Measurements from ENCODE around the gene DGKD.
A peak's percentile ranks its signal among the peaks of the same experiment; 100 is the strongest.
"Not testable (repeated sequence)": the region's sequence is repeated elsewhere in the genome, so short reads cannot be mapped to it uniquely, and the experiment has no call there.

DGKD gene, protein sequence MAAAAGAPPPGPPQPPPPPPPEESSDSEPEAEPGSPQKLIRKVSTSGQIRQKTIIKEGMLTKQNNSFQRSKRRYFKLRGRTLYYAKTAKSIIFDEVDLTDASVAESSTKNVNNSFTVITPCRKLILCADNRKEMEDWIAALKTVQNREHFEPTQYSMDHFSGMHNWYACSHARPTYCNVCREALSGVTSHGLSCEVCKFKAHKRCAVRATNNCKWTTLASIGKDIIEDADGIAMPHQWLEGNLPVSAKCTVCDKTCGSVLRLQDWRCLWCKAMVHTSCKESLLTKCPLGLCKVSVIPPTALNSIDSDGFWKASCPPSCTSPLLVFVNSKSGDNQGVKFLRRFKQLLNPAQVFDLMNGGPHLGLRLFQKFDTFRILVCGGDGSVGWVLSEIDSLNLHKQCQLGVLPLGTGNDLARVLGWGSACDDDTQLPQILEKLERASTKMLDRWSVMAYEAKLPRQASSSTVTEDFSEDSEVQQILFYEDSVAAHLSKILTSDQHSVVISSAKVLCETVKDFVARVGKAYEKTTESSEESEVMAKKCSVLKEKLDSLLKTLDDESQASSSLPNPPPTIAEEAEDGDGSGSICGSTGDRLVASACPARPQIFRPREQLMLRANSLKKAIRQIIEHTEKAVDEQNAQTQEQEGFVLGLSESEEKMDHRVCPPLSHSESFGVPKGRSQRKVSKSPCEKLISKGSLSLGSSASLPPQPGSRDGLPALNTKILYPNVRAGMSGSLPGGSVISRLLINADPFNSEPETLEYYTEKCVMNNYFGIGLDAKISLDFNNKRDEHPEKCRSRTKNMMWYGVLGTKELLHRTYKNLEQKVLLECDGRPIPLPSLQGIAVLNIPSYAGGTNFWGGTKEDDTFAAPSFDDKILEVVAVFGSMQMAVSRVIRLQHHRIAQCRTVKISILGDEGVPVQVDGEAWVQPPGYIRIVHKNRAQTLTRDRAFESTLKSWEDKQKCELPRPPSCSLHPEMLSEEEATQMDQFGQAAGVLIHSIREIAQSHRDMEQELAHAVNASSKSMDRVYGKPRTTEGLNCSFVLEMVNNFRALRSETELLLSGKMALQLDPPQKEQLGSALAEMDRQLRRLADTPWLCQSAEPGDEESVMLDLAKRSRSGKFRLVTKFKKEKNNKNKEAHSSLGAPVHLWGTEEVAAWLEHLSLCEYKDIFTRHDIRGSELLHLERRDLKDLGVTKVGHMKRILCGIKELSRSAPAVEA

DNA sequence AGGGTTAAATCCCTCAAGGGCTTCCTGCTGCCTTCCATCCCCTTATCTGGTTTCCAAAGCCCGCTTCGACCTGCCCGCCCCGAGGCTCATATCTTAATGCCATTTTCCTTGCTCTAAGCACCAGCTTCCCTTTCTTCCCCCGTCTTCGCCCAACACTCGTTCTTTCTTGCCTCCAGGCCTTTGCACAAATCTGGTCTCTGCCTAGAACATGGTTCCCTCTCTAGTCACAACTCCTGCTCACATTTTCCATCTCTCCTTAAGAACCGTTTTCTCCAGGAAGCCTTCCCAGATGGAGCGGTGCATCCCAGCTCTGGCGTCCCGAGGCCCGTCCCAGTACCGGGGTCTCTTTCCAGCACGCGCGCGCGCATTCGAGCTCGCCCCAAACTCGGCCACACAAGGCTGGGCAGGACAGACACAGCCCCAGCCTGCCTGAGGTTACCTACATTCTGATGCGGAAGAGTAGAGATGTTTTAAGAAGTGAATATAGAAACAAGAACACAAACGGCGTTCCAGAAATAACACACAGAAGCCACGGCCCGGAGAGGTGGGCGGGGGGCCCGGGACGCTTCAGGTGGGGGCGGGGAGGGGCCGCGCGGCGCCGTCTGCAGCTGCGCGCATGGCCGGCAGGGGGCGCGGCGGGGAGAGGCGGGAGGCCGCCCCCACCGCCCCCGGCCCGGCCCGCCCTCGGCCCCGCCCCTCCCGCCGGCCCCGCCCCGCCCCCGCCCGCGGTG lies at the start of gene DGKD:
Gene DGKD (plus strand): TSS at position 726 of the 731 bp plus-strand sequence. CDS start 25 bp downstream, outside the sequence.
- DNase-seq (ENCODE audit: low read depth): peak; percentile 55

DNA sequence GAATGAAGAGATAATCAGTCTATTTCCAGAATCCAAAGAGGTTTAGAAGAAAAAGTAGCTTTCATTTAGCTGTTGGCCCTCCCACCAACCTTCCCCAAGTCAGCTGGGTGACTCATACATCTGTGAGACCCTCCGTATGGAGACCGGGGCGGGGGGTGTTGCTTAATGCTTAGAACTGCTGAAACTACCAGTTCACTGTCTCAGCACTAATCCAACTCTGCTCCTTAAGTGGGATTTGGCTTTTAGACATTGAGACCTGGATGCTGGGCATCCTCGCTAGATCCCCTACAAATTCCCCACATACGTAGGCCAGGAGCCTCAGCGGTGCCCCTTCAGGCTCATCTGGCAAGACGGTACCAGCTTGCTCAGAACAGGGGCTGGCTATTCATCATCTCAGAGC lies 46.7 kb upstream of the DGKD start, which contains the start of gene SAG:
Gene SAG (plus strand): TSS at position 252 of the 400 bp plus-strand sequence. CDS start 1,374 bp downstream, outside the sequence.
- no peak for DNase-seq (ENCODE audit: low read depth)

DNA sequence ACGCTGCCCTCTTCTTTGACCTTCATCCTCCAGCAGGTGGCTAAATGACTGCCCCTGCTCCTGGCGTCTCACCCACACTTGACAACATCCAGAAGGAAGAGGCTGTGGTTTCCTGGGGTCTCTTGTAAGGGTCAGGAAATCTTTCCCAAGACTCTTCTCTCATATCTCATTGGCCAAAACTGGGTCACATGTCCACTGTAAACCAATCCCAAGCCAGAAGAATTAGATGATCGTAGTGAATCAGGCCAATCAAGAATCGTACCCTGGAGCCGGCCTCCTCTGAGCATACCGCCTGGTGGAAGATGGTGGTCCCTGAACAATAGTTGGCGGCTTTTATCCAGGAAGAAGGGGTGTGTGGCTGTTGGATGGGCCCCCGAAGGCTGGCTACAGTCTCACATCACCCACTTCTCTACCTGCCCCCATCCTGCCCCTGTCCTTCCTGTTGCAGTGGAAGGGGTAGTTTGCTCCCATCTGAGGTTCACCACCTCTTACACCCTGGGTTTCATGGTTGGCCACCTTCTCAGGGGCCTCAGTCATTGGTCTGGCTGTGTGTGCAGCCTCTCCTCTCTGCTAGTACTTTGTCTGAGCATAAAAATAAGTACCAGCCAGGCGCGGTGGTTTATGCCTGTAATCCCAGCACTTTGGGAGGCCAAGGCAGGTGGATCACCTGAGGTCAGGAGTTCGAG lies 42.9 kb upstream of the DGKD start:
- DNase-seq (ENCODE audit: low read depth): no peak

DNA sequence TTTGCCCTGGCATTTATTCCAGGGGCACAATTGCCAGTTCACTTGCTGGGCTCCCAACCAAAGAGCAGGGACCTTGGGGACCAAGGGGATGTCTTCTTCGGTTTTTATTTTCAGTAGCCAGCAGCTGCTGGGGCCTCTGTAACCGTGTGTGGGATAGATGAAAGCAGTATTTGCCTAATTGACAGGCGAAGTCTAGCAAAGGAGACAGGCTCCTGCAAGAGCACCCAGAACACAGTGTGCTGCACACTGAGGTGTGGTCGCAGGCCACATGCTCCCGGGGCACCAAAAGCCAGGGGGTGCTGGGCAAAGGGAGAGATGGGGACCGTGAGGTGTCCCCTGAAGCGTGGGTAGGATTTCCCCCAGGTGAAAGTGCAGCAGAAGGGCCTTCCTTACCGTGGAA lies 41.4 kb upstream of the DGKD start:
- DNase-seq (ENCODE audit: low read depth): no peak

DNA sequence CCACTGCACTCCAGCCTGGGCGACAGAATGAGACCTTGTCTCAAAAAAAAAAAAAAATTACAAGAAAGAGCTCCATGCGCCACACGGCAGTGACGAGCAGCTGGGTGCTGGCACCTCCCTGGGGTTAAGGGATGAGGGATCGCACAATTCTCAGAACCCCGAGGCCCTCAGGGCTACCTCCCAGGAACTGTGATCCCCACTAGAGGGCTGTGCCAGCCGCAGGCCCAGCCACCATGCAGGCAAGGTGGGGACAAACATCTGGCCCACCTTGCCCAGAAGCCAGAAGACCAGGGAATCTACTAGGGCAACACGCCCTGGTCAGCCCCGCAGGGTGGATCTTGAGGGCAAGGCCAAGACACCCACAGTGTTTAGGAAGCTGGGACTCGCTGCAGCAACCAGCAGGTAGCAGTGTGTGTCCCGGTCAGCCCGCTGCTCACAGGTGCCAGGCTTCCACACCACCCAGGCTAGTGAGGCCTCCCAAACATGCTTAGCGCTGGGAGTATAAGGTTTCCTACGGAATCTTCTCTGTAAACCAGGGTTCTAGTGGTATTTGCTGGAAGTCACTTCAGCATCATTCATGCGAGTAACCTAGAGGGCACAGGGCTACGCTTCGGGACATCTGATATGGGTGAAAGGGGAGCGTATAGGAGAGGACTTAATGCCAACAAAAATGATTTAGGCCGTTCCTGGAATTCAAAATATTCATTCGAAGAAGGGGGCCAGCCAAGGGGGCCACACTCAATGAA lies 39.9 kb upstream of the DGKD start:
- DNase-seq (ENCODE audit: low read depth): no peak

DNA sequence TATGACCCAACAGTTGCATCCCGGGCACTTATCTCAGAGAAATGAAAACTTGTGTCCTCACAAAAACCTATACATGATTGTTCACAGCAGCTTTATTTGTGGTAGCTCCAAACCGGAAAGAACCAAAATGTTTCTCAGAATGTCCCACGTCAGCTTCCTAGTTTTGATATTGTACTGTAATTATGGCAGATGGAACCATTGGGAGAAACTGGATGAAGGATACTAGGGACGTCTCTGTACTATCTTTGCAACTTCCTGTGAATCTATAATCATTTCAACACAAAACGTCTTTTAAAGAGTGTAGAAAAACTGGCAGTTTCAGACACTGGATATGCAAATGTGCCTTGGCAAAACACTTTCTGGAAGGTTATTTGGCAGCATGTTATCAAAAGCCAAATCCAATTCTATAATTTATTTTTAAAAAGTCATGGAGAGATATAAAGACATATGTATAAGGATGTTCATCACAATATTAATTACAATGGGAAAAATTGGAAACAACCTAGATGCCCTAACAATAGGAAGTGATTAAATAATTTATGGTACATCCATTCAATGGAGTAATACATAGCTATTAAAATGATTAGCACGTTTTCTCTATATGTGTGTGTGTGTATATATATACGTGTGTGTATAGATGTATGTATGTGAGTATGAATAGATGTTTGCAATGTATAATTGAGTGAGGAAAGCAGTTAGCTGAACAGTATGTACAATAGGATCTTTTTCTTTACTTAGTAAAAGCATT lies 36.9 kb upstream of the DGKD start:
- no peak for DNase-seq (ENCODE audit: low read depth)

DNA sequence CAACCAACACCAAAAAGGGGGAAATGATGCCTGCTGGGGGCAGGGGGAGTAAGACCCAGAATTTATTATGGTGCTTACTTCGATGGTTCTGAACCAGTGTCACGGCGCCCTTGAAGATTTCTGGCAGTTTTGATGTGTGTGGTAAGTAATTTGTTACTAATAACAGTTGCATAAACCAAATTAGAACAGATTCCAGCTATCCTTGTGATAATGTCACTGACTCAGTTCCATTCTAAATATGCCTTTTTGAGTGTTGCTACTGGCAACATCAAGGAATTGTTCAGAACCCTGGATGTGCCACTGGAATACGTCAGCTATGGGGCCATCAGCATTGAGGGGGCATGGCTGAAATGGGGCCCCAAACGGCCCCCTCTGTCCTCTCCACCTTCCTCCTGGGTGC lies 35.0 kb upstream of the DGKD start:
- no peak for DNase-seq (ENCODE audit: low read depth)

DNA sequence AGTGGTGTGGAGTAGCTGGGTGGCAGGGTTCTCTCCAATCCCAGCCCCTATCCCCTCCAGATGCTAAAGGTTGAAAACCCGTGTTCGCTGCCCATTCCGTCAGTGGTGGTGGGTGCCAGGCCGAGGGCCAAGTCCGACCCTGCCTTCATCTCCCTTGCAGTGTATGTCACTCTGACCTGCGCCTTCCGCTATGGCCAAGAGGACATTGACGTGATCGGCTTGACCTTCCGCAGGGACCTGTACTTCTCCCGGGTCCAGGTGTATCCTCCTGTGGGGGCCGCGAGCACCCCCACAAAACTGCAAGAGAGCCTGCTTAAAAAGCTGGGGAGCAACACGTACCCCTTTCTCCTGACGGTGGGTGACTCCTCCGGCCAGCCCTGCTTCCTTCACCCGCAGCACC lies 33.8 kb upstream of the DGKD start:
- no peak for DNase-seq (ENCODE audit: low read depth)

DNA sequence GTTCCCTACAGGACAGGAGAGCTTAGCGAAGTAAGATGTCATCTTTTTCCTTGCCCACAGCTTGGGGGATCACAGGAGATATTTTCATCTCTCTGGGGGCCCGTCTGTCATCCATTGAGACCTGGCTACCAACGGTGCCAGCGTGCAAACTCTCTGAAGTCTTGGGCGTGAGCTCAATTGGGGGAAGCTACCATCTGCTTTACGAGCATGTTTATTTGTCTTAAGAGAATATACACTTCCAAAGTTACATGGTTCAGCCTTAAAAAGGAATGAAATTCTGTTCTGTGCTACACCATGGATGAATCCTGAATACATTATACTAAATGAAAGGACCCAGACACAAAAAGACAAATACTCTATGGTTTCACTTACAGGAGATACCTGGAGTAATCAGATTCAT lies 33.1 kb upstream of the DGKD start:
- no peak for DNase-seq (ENCODE audit: low read depth)

DNA sequence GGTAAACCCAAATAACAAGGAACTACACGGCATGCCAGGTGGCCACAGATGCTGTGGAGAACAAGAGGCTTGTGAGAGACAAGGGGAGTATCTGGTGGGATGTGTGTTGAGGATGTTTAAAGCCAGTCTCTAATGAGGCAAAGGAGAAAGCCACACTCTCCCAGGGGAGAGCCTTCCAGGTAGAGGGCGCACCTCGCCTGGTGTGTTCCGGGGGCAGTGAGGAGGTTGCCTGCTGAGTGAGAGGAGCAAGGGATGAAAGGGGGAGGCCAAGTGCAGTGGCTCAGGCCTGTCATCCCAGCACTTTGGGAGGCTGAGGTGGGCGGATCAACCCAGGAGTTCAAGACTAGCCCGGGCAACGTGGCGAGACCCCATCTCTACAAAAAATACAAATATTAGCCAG lies 30.4 kb upstream of the DGKD start:
- DNase-seq (ENCODE audit: low read depth): no peak

DNA sequence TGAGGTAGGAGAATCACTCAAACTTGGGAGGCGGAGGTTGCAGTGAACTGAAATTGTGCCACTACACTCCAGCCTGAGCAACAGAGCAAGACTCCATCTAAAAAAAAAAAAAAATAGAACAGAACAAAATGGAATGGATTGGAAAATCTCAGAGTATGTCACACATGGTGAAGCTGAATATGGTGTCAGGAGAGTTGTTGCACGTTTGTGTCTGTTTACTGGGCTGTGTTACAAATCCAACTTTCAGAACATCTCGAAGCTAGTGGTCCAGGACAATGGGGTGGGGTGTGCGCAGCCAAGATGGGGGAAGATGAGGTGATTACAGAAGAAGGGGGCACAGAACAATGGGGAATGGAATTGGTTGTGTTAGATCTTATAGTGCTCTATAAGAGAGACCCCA lies 29.0 kb upstream of the DGKD start:
- no peak for DNase-seq (ENCODE audit: low read depth)

DNA sequence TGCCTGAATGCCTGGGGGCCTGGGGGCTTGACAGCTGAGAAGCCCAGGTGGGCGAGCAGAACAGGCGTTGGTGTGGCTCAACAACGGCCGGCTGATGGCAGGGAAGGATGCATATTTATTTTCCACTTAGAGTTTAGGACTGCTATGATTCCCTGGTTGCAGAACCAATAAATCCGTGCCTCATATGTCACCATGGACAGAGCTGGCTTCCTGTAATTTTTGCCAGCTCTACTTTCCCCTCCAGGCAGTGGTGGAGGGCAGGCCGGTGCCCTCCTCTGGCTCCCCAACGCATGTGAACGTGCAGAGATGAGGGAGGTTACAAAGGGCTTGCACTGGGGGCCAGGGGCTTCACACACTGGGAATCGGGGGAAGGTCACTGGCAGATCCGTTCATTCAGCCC lies 28.5 kb upstream of the DGKD start:
- DNase-seq (ENCODE audit: low read depth): no peak

DNA sequence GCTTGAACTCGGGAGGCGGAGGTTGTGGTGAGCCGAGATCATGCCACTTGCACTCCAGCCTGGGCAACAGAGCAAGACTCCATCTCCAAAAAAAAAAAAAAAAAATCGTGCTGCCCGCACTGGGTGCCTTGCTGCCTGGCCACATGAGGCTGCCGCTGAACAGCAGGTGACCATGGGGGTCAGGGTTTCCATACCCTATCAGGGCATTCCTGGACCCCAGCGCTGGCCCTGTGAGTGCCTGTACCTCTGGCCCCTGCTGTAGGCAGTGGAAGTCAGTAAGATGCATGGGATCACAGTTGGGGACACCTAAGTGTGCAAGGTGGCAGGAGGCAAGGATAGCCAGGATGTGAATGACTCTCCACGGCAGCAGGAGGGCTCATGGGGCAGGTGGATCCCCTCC lies 27.8 kb upstream of the DGKD start:
- no peak for DNase-seq (ENCODE audit: low read depth)

DNA sequence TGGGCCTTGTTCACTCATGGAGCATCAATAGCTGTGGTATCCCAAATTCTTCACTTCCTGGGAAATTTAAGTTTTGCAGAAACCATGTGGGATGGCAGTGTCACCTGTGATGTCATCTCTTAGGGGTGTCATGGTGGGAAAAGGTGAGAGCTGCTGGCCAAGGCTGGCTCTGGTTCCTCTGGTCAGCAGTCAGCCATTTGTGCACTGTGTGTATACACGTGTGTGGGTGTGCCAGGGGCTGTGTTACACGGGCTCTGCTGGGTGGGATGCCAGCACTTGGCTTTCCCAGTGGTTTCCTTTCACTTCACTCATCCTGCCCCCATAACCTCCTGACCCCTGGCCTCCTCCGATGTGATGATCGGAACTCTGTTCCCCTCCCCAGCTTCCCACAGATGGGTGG lies 25.4 kb upstream of the DGKD start:
- DNase-seq (ENCODE audit: low read depth): no peak

DNA sequence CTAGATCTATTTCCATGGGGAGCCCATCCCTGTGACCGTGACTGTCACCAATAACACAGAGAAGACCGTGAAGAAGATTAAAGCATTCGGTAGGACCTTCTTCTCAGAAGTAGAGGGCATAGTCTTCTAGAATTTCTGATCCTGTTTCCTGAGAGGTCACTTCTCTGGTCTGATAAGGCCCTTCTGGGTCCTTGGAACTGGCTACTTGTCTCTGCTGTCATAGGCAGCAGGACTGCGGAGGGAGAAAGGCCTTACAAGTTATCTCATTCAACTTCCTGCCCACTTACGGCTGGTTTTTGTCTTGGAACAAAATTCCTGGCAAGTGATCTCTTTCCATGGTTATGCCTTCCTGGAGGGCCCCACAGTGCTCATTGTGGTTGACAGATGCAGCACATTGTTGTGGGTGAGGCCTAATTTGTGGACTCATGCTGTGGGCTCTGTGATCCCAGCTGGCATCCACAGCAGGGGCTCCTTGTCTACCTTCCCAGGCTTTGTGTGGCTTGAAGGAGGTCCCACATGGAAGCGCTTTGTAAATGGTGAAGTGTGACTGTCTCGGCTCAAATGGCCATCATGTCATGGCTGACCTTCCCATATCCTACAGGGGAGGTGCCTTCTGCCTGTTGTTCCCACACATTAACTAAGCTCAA lies 24.7 kb upstream of the DGKD start:
- DNase-seq (ENCODE audit: low read depth): peak; percentile 36

DNA sequence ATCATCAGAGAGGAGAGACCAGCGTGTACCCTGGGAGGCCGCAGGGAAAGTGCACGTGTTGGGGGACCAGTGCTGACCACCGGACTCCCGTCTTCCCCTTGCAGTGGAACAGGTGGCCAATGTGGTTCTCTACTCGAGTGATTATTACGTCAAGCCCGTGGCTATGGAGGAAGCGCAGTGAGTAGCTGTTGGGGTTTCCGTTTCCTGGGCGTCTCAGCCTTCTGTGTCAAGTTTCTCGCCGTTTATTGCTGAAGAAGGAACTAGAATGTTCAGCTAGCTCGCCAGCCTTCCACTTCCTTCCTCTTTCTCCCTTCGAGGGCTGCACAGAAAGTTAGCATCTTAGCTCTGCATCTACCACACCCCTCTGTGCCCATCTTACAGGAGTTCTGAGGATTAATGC lies 22.8 kb upstream of the DGKD start:
- DNase-seq (ENCODE audit: low read depth): no peak

DNA sequence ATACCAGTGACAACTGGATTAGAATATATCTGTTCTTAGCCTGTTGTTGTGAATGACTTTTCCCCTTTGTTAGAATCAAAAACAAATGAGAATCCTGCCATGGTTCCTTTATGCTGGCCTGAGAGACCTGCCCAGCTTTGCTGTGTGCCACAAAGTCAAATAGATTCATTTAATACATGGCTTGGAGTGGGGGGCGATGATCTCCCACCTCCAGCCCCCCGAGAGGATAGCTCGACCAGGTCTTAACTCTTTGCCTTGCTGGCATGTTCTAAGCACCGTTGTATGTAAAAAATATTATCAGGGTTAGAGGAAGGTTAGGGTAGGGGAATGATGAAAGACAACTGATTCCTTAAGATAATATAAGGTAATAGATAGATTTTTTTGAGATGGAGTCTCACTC lies 22.2 kb upstream of the DGKD start:
- no peak for DNase-seq (ENCODE audit: low read depth)

DNA sequence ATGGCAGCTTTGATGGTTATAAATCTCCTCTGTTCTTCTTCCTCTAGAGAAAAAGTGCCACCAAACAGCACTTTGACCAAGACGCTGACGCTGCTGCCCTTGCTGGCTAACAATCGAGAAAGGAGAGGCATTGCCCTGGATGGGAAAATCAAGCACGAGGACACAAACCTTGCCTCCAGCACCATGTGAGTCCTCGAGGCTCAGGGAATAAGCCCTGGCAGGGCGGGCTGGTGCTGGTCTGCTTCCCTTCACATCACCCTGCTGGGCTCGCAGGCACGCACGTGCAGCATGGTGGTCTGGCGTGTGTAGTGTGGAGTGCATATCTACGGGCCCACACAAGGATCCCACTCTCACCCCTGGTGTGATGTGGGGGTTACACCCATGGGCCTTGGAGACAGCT lies 19.4 kb upstream of the DGKD start:
- no peak for DNase-seq (ENCODE audit: low read depth)

DNA sequence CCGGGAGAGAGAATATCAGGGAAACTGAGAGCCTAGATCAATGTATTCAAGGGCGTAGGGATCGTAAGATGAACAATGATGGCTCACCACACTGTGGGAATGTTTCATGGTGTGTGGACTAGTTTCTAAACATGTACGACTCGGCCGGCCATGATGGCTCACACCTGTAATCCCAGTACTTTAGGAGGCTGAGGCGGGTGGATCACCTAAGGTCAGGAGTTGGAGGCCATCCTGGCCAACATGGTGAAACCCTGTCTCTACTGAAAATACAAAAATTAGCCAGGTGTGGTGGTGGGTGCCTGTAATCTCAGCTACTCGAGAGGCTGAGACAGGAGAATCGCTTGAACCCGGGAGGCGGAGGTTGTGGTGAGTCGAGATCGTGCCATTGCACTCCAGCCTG lies 18.2 kb upstream of the DGKD start:
- not testable (repeated sequence) for DNase-seq (ENCODE audit: low read depth)
